Liver (tissue), 9 donors: Measurements from ENCODE around the gene DENND4A. TPM values are rescaled to one million over a fixed set of nuclear protein-coding genes. Genes with fewer than 3 reads are reported as not detected.

Experiments
- DNase-seq: peaks from one replicate; pipeline ENCODE4 v3.0.0-alpha.2; 2017; ENCODE audit warnings: low spot score
- H3K27ac ChIP-seq, 2 donors: one replicate each; pipeline ENCODE4 v1.7.0; 2013; ENCODE audit warnings: inconsistent platforms in 2 of 2, low read length in 2 of 2, control low read depth in 1 of 2, low read depth in 1 of 2, mild to moderate bottlenecking in 1 of 2
- H3K27me3 ChIP-seq, 4 donors: one replicate each; pipeline versions ENCODE4 v1.6.1 to v1.7.0; 2013; ENCODE audit warnings: low read length in 3 of 4, inconsistent platforms in 1 of 4, mild to moderate bottlenecking in 1 of 4, moderate library complexity in 1 of 4; ENCODE audit not compliant: control insufficient read depth in 4 of 4, insufficient read depth in 4 of 4
- H3K36me3 ChIP-seq, 4 donors: one replicate each; pipeline versions ENCODE4 v1.6.1 to v1.7.0; 2013; ENCODE audit warnings: low read length in 3 of 4, mild to moderate bottlenecking in 3 of 4, low read depth in 1 of 4, moderate library complexity in 1 of 4; ENCODE audit not compliant: control insufficient read depth in 4 of 4, insufficient read depth in 3 of 4
- H3K4me1 ChIP-seq, 4 donors: one replicate each; pipeline versions ENCODE4 v1.6.1 to v1.7.0; 2013; ENCODE audit warnings: low read length in 3 of 4, mild to moderate bottlenecking in 3 of 4, moderate library complexity in 1 of 4; ENCODE audit not compliant: control insufficient read depth in 4 of 4, insufficient read depth in 4 of 4
- H3K4me3 ChIP-seq, 3 donors: one replicate each; pipeline versions ENCODE4 v1.6.1 to v1.7.0; 2013; ENCODE audit warnings: low read length in 3 of 3, control low read depth in 1 of 3, low read depth in 1 of 3, mild to moderate bottlenecking in 1 of 3
- H3K9ac ChIP-seq, 2 donors: one replicate each; pipeline ENCODE4 v1.7.0; 2013; ENCODE audit warnings: low read length in 2 of 2, mild to moderate bottlenecking in 2 of 2, moderate library complexity in 2 of 2, control low read depth in 1 of 2, low read depth in 1 of 2
- H3K9me3 ChIP-seq, 4 donors: one replicate each; pipeline versions ENCODE4 v1.6.1 to v1.7.0; 2013; ENCODE audit warnings: low read length in 3 of 4; ENCODE audit not compliant: control insufficient read depth in 4 of 4
- EGR1 ChIP-seq, 2 donors: IDR thresholded peaks; 2 replicates each; pipeline ENCODE4 v1.6.1; 2016 to 2018; ENCODE audit warnings: antibody characterized with exemption in 2 of 2, low read depth in 2 of 2
- FOXA2 ChIP-seq: IDR thresholded peaks from 2 replicates; pipeline ENCODE4 v1.6.1; 2016; ENCODE audit warnings: antibody characterized with exemption
- GABPA ChIP-seq, 2 donors: IDR thresholded peaks in 1 of 2; conservative IDR thresholded peaks in 1 of 2; 2 replicates each; pipeline ENCODE4 v1.6.1; 2016; ENCODE audit warnings: antibody characterized with exemption in 2 of 2, mild to moderate bottlenecking in 1 of 2, moderate library complexity in 1 of 2
- HNF4A ChIP-seq, 2 donors: conservative IDR thresholded peaks; 2 replicates each; pipeline ENCODE4 v1.6.1; 2016; ENCODE audit warnings: antibody characterized with exemption in 2 of 2, mild to moderate bottlenecking in 2 of 2
- HNF4G ChIP-seq: IDR thresholded peaks from 2 replicates; pipeline ENCODE4 v1.6.1; 2016; ENCODE audit warnings: antibody characterized with exemption
- JUND ChIP-seq, 2 donors: IDR thresholded peaks; 2 replicates each; pipeline ENCODE4 v1.6.1; 2016; ENCODE audit warnings: antibody characterized with exemption in 2 of 2
- NR2F2 ChIP-seq: IDR thresholded peaks from 2 replicates; pipeline ENCODE4 v1.6.1; 2016; ENCODE audit warnings: antibody characterized with exemption
- RAD21 ChIP-seq, 2 donors: IDR thresholded peaks; 2 replicates each; pipeline ENCODE4 v1.6.1; 2016; ENCODE audit warnings: antibody characterized with exemption in 2 of 2, mild to moderate bottlenecking in 2 of 2
- RXRA ChIP-seq, 2 donors: IDR thresholded peaks; 2 replicates each; pipeline ENCODE4 v1.6.1; 2017 to 2018; ENCODE audit warnings: antibody characterized with exemption in 2 of 2, mild to moderate bottlenecking in 1 of 2
- SP1 ChIP-seq: IDR thresholded peaks from 2 replicates; pipeline ENCODE4 v1.6.1; 2018; ENCODE audit warnings: antibody characterized with exemption, mild to moderate bottlenecking
- TAF1 ChIP-seq: conservative IDR thresholded peaks from 2 replicates; pipeline ENCODE4 v1.6.1; 2016; ENCODE audit warnings: antibody characterized with exemption, mild to moderate bottlenecking
- YY1 ChIP-seq: IDR thresholded peaks from 2 replicates; pipeline ENCODE4 v1.6.1; 2016; ENCODE audit warnings: antibody characterized with exemption, mild to moderate bottlenecking
- WGBS: extraction: QIAGEN DNeasy Blood & Tissue Kit; methylation state at CpG from one replicate; pipeline ENCODE4 v1.1.7; 2013; 5-methylcytosine and 5-hydroxymethylcytosine counted together
- polyA plus RNA-seq, 2 donors: library from polyadenylated mRNA; stranded (reverse) in 1 of 2; unstranded in 1 of 2; fragments of 200-250 nt in 1 of 2; fragments of >200 nt in 1 of 2; fragmentation: Nextera tagmentation in 1 of 2; extraction: Ambion mirVana in 1 of 2; gene quantifications; one replicate each; pipeline versions ENCODE4 v1.2.1 to v1.2.3, GENCODE V29; 2013 to 2015
- total RNA-seq, 2 donors: library from RNA; depleted of rRNA; stranded (reverse); fragments of >200 nt; gene quantifications; one replicate each; pipeline ENCODE4 v1.2.3, GENCODE V29; 2014
- TF ChIP-seq, protein P1 (sequence below): IDR thresholded peaks from 2 replicates; pipeline ENCODE4 v1.6.1; 2016; ENCODE audit warnings: antibody characterized with exemption
- TF ChIP-seq, protein P2 (sequence below): IDR thresholded peaks from 2 replicates; pipeline ENCODE4 v1.6.1; 2016; ENCODE audit warnings: antibody characterized with exemption, mild to moderate bottlenecking
- TF ChIP-seq, protein P3 (sequence below): IDR thresholded peaks from 2 replicates; pipeline ENCODE4 v1.6.1; 2016; ENCODE audit warnings: antibody characterized with exemption
- TF ChIP-seq, protein P4 (sequence below): IDR thresholded peaks from 2 replicates; pipeline ENCODE4 v1.6.1; 2016; ENCODE audit warnings: antibody characterized with exemption
- donor health status: healthy.
- donor health status: healthy.
- donor health status: healthy.
- donor health status: healthy.
- donor health status: healthy.

Gene DENND4A
- total and polyA plus RNA-seq, 4 donors = 5.2 to 75.5 (median 23.9) TPM

DNA sequence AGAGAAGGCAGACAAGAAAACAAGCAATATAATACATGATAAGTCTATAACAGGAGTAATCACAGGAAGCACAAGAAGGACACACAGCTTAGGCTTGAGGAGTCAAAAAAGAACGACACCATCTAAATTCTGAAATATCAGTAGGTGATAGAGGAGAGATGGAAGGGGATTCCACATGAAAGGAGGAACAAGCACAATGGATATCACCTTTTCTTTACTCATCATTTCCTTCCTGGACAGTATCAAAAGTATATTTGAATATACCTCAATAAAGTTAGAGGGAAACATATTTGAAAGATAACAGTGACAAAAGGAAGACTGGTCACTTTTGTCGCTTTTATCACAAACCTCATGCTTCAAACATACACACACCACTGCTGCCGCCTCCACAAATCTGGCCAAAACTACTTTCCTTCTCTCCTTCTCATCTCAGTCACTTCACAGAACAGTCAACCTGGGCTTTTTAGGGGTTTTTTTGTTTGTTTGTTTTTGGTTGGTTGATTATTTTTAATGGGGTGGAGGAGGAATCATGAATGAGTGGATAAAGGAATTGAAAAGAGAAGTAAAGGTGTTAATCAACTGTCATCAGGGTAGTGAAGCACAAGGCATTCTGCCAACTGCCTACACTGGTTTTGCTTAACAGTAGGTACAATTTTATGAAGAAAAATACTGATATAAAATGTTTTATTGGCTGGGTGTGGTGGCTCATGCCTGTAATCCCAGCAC lies 18.5 kb downstream of the DENND4A start:
- H3K36me3 ChIP-seq = no peaks in the 10 kb centered on the region
- 84% methylated on average over 3 of the region's 3 CpGs for WGBS
- no peaks in the 10 kb centered on the region for H3K27me3 ChIP-seq
- DNase-seq = no peak
- TF ChIP-seq RAD21 (IDR thresholded peaks at IDR 0.05) (no peak), SP1 (no peak), GABPA (IDR thresholded peaks at IDR 0.05 in 1 of 2, conservative IDR thresholded peaks at IDR 0.05 in 1 of 2) (no peak), HNF4A (conservative IDR thresholded peaks at IDR 0.05) (no peak), HNF4G (no peak), EGR1 (IDR thresholded peaks at IDR 0.05; ENCODE audit: low read depth in 2 of 2) (no peak)
- TF ChIP-seq, protein P1, sequence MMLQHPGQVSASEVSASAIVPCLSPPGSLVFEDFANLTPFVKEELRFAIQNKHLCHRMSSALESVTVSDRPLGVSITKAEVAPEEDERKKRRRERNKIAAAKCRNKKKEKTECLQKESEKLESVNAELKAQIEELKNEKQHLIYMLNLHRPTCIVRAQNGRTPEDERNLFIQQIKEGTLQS = no peak
- TF ChIP-seq, protein P2, sequence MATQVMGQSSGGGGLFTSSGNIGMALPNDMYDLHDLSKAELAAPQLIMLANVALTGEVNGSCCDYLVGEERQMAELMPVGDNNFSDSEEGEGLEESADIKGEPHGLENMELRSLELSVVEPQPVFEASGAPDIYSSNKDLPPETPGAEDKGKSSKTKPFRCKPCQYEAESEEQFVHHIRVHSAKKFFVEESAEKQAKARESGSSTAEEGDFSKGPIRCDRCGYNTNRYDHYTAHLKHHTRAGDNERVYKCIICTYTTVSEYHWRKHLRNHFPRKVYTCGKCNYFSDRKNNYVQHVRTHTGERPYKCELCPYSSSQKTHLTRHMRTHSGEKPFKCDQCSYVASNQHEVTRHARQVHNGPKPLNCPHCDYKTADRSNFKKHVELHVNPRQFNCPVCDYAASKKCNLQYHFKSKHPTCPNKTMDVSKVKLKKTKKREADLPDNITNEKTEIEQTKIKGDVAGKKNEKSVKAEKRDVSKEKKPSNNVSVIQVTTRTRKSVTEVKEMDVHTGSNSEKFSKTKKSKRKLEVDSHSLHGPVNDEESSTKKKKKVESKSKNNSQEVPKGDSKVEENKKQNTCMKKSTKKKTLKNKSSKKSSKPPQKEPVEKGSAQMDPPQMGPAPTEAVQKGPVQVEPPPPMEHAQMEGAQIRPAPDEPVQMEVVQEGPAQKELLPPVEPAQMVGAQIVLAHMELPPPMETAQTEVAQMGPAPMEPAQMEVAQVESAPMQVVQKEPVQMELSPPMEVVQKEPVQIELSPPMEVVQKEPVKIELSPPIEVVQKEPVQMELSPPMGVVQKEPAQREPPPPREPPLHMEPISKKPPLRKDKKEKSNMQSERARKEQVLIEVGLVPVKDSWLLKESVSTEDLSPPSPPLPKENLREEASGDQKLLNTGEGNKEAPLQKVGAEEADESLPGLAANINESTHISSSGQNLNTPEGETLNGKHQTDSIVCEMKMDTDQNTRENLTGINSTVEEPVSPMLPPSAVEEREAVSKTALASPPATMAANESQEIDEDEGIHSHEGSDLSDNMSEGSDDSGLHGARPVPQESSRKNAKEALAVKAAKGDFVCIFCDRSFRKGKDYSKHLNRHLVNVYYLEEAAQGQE = no peak
- TF ChIP-seq, protein P3, sequence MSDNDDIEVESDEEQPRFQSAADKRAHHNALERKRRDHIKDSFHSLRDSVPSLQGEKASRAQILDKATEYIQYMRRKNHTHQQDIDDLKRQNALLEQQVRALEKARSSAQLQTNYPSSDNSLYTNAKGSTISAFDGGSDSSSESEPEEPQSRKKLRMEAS = no peak
- H3K4me1 ChIP-seq = peaks cover 2 to 5% (median 4%) of the 10 kb centered on the region in 4 donors
- H3K9ac ChIP-seq = no peak overlapping the region
- H3K4me3 ChIP-seq = no peak overlapping the region
- H3K27ac ChIP-seq = no peak overlapping the region
- no peaks in the 10 kb centered on the region for H3K9me3 ChIP-seq

DNA sequence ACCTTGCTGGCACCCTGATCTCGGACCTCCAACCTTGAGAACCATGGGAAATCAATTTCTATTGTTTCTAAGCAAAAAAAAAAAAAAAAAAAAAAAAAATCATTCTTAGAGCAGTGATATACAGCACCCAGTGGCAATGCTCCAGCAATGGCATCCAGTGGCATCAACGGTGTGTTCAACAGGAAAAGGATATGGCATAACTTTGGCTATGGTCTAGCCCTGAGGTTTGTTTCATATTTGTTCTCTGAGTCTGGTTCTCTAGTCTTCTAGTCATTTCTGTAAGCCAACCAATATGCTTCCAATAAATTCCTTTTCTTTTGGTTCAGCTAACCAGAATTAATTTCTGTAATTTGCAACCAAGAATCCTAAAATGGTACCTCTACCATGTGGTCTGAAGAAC lies 19.2 kb downstream of the DENND4A start:
- no peak overlapping the region for H3K4me3 ChIP-seq
- TF ChIP-seq RAD21 (IDR thresholded peaks at IDR 0.05) (no peak), FOXA2 (no peak), HNF4G (no peak)
- H3K4me1 ChIP-seq = peaks cover 2 to 5% (median 4%) of the 10 kb centered on the region in 4 donors
- no peaks in the 10 kb centered on the region for H3K36me3 ChIP-seq
- H3K9ac ChIP-seq = no peak overlapping the region
- 79% methylated on average over 2 of the region's 2 CpGs for WGBS
- DNase-seq = no peak
- H3K27ac ChIP-seq = no peak overlapping the region
- no peaks in the 10 kb centered on the region for H3K27me3 ChIP-seq
- H3K9me3 ChIP-seq = no peaks in the 10 kb centered on the region

DNA sequence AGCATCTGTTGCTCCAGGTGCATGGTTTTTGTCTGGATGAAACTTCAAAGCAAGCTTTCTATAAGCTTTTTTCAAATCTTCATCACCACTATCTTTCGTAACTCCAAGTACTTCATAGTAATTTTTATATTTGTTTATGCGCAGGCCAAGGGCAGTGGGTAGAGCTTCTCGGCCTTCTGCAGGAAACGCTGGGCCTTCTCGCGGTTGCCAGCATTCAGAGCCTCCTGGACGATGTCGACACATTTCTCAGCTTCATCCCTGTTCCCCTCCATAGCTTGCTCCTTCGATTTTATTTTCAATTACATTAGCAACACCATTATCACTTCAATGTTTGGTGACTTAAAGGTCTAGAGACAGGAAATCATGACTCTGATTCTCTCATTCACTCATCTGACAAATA lies 20.2 kb downstream of the DENND4A start:
- 91% methylated on average over 9 of the region's 9 CpGs for WGBS
- peaks cover 2 to 7% (median 3%) of the 10 kb centered on the region in 4 donors for H3K4me1 ChIP-seq
- no peak for DNase-seq
- no peak overlapping the region for H3K4me3 ChIP-seq
- no peak overlapping the region for H3K9ac ChIP-seq
- H3K36me3 ChIP-seq = no peaks in the 10 kb centered on the region
- H3K27ac ChIP-seq = no peak overlapping the region
- H3K27me3 ChIP-seq = no peaks in the 10 kb centered on the region
- no peaks in the 10 kb centered on the region for H3K9me3 ChIP-seq
- no peak for TF ChIP-seq NR2F2
- TF ChIP-seq, protein P3 = no peak
- no peak for TF ChIP-seq SP1
- TF ChIP-seq, protein P4, sequence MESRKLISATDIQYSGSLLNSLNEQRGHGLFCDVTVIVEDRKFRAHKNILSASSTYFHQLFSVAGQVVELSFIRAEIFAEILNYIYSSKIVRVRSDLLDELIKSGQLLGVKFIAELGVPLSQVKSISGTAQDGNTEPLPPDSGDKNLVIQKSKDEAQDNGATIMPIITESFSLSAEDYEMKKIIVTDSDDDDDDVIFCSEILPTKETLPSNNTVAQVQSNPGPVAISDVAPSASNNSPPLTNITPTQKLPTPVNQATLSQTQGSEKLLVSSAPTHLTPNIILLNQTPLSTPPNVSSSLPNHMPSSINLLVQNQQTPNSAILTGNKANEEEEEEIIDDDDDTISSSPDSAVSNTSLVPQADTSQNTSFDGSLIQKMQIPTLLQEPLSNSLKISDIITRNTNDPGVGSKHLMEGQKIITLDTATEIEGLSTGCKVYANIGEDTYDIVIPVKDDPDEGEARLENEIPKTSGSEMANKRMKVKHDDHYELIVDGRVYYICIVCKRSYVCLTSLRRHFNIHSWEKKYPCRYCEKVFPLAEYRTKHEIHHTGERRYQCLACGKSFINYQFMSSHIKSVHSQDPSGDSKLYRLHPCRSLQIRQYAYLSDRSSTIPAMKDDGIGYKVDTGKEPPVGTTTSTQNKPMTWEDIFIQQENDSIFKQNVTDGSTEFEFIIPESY = no peak
- TF ChIP-seq JUND (IDR thresholded peaks at IDR 0.05) = no peak
- TF ChIP-seq YY1 = no peak
- no peak for TF ChIP-seq HNF4A (conservative IDR thresholded peaks at IDR 0.05)
- no peak for TF ChIP-seq TAF1
- TF ChIP-seq RXRA (IDR thresholded peaks at IDR 0.05) = no peak
- no peak for TF ChIP-seq HNF4G
- TF ChIP-seq, protein P2 = no peak
- TF ChIP-seq FOXA2 = no peak
- TF ChIP-seq GABPA (IDR thresholded peaks at IDR 0.05 in 1 of 2, conservative IDR thresholded peaks at IDR 0.05 in 1 of 2) = no peak
